Esophagus squamous epithelium (tissue), 4 donors: ENCODE results near the gene HS2ST1.

Source experiments
- CTCF ChIP-seq, 6 experiments: fragments of 450-650 bp in 4 of 6; fragments of 200-600 bp in 2 of 6; sonication (generic) in 2 of 6; IDR thresholded peaks; one replicate each; pipeline ENCODE4 v1.5.1; 2016 to 2019; ENCODE audit warnings: antibody characterized with exemption in 6 of 6, mild to moderate bottlenecking in 4 of 6, moderate library complexity in 4 of 6
- POLR2A ChIP-seq, 4 donors: fragments of 450-650 bp; IDR thresholded peaks; one replicate each; pipeline ENCODE4 v1.6.1; 2017; ENCODE audit warnings: antibody characterized with exemption in 4 of 4, mild to moderate bottlenecking in 4 of 4, moderate library complexity in 3 of 4

- TF ChIP-seq CTCF (IDR thresholded peaks at IDR 0.05), result no peak
- TF ChIP-seq POLR2A (IDR thresholded peaks at IDR 0.05), result no peak
These were observed 147.3 kb downstream of the HS2ST1 start for GRCh38 chr1:87061742-87062156.
